ENCODE data around the gene ZCCHC7. TPM values are rescaled to one million over a fixed set of nuclear protein-coding genes. Genes with fewer than 3 reads are reported as not detected.

Gene ZCCHC7
- total RNA-seq, 3 donors from 2014 or later (not counting 1 experiment from before 2014, with no cell fraction given), result 42.4 to 43.2 (median 42.8) TPM

DNA sequence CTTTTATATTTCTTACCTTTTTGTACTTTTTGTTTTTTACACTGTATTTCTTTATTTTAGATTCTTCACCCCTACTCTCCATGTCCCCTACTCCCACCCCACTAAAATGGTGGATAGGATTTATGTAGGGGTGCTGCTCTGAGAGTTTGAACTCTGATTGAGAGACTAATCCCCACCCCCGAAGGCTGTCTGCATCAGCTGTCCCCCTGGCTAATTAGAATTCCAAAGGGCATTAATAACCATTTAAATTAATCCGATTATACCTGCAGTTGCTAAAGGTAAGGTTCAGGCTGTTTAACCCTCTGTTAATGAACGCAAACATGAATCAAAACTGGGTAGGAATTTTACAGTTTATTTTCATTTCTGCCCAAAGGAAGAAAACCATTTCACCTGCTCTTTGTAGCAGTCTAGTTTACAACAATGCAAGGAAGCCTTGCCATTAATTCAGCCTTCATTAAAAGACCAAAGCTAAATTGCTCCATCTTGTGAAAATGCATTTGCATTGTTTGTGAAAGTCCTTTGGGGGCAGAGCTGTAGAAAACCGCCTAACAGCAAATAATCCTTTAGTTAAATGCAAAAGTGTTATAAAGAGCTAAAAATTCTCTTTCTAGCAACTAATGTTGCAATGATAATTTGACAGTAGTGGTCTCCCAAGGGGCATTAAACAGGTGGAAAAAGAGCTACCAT lies 71.2 kb downstream of the ZCCHC7 start:
- no peak for ATAC-seq
- peaks cover 10% of the 10 kb centered on the region for H3K4me1 ChIP-seq (ENCODE audit: control insufficient read depth, insufficient read depth, low read length)
- 90% methylated on average over 4 of the region's 4 CpGs for WGBS (ENCODE audit: insufficient coverage)
- H3K27ac Mint-ChIP-seq, result peak overlapping the region in 1 of 2 donors; percentile 65
- H3K4me3 Mint-ChIP-seq, result no peak overlapping the region
- H3K36me3 ChIP-seq (ENCODE audit: control insufficient read depth, insufficient read depth, low read length), result peaks cover 4% of the 10 kb centered on the region
- H3K9me3 ChIP-seq (ENCODE audit: control insufficient read depth, insufficient read depth, low read length), result no peaks in the 10 kb centered on the region
- H3K27me3 ChIP-seq (ENCODE audit: control insufficient read depth, insufficient read depth, low read length), result no peaks in the 10 kb centered on the region
- intact Hi-C loops (cut with micrococcal nuclease), result no loop called here
- TF ChIP-seq, protein P1, sequence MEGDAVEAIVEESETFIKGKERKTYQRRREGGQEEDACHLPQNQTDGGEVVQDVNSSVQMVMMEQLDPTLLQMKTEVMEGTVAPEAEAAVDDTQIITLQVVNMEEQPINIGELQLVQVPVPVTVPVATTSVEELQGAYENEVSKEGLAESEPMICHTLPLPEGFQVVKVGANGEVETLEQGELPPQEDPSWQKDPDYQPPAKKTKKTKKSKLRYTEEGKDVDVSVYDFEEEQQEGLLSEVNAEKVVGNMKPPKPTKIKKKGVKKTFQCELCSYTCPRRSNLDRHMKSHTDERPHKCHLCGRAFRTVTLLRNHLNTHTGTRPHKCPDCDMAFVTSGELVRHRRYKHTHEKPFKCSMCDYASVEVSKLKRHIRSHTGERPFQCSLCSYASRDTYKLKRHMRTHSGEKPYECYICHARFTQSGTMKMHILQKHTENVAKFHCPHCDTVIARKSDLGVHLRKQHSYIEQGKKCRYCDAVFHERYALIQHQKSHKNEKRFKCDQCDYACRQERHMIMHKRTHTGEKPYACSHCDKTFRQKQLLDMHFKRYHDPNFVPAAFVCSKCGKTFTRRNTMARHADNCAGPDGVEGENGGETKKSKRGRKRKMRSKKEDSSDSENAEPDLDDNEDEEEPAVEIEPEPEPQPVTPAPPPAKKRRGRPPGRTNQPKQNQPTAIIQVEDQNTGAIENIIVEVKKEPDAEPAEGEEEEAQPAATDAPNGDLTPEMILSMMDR (IDR thresholded peaks at IDR 0.05), result no peak
- H3K4me1 Mint-ChIP-seq, result peaks cover 30 to 41% of the 10 kb centered on the region in 2 donors
- no peak for DNase-seq
- H3K9me3 Mint-ChIP-seq, result peaks cover 0 to 5% of the 10 kb centered on the region in 2 donors
- no peaks in the 10 kb centered on the region for H3K36me3 Mint-ChIP-seq
- no peaks in the 10 kb centered on the region for H3K27me3 Mint-ChIP-seq (ENCODE audit: low read depth in 2 of 2)
- no peak overlapping the region for H3K4me3 ChIP-seq (ENCODE audit: low read length)
- no peak overlapping the region for H3K27ac ChIP-seq (ENCODE audit: low read length)

DNA sequence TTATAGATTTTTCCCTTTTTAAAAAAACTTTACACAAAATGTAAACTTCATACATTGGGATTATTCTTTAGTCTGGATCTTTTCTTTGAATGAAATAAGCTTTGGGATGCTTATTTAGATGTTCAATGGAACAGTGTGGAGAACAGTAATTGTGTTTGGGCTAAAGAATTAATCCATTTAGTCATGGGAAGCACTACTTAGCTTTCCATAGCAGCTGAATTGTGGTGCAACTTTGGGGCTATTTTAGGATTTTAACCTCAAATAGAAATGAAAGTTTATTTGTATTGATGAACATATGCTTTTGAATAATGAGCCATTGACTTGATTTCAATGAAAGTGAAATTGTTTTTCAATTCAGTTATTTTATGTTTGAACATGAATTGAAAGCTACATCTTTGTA lies 72.4 kb downstream of the ZCCHC7 start:
- Histone ChIP-seq H3K9me3 (ENCODE audit: control insufficient read depth, insufficient read depth, low read length) (no peaks in the 10 kb centered on the region), H3K36me3 (ENCODE audit: control insufficient read depth, insufficient read depth, low read length) (peaks cover 4% of the 10 kb centered on the region), H3K27me3 (ENCODE audit: control insufficient read depth, insufficient read depth, low read length) (no peaks in the 10 kb centered on the region), H3K4me1 (ENCODE audit: control insufficient read depth, insufficient read depth, low read length) (peaks cover 4% of the 10 kb centered on the region), H3K4me3 (ENCODE audit: low read length) (no peak overlapping the region), H3K27ac (ENCODE audit: low read length) (no peak overlapping the region)
- Mint-ChIP-seq H3K9me3 (peaks cover 0 to 3% of the 10 kb centered on the region in 2 donors), H3K4me1 (peaks cover 27 to 37% of the 10 kb centered on the region in 2 donors), H3K4me3 (no peak overlapping the region), H3K27me3 (ENCODE audit: low read depth in 2 of 2) (no peaks in the 10 kb centered on the region), H3K36me3 (no peaks in the 10 kb centered on the region), H3K27ac (no peak overlapping the region)
- intact Hi-C loops (cut with micrococcal nuclease), result no loop called here
- TF ChIP-seq, protein P1 (IDR thresholded peaks at IDR 0.05), result no peak
- no peak for DNase-seq
- ATAC-seq, result no peak

DNA sequence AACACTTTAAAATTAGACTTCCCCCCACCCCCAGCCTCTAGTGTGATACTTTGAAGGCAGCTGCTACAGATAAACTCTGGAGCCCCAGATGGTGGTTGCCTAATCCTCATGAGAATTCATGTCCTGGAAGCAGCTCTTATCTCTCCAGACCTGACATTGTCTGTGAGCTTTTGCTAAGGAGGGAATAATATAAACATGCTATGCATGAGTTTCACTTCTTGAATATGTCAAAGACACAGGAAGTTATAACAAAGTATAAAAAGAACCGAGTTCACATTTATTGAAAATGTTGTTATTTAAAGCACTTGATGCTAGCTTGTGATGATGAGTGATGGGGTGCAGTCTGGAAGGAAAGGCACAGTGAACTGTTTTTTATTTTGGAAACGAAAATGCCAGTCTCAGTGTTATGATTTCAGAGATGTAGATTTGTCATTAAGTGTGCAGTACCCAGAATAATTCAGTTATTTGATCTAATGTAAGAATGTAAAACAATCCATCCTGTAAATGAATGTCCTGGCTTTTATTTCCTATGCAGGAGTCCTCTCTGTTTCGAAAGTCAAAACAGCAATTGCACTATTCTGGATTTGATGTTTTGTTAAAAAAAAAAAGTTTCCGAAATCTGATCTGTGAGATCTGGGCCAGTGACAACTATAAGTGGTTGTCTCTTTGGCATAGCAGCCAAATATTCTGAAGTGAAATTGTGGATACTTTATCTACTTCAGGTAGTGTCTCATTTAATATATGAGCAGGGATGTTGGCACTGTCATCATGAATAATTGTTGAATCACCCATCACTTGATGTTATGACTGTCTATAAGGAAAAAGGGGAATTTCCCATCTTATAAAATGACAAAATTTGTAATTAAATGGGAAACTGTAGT lies 77.0 kb downstream of the ZCCHC7 start:
- 39% methylated on average over 4 of the region's 4 CpGs for whole genome bisulfite sequencing (ENCODE audit: insufficient coverage)
- Mint-ChIP-seq H3K27ac (peak overlapping the region; percentile 25 to 52), H3K36me3 (no peaks in the 10 kb centered on the region), H3K4me3 (no peak overlapping the region), H3K27me3 (ENCODE audit: low read depth in 2 of 2) (no peaks in the 10 kb centered on the region), H3K4me1 (peaks cover 43 to 44% of the 10 kb centered on the region in 2 donors), H3K9me3 (no peaks in the 10 kb centered on the region)
- H3K36me3 ChIP-seq (ENCODE audit: control insufficient read depth, insufficient read depth, low read length), result no peaks in the 10 kb centered on the region
- no peaks in the 10 kb centered on the region for H3K27me3 ChIP-seq (ENCODE audit: control insufficient read depth, insufficient read depth, low read length)
- DNase-seq (no peak), ATAC-seq (peak in 2 of 3 donors; percentile 22 to 44)
- peak overlapping the region; percentile 19 for H3K27ac ChIP-seq (ENCODE audit: low read length)
- H3K4me3 ChIP-seq (ENCODE audit: low read length), result no peak overlapping the region
- H3K4me1 ChIP-seq (ENCODE audit: control insufficient read depth, insufficient read depth, low read length), result no peaks in the 10 kb centered on the region
- intact Hi-C loops (cut with micrococcal nuclease), result no loop called here
- TF ChIP-seq, protein P1 (IDR thresholded peaks at IDR 0.05), result no peak
- H3K9me3 ChIP-seq (ENCODE audit: control insufficient read depth, insufficient read depth, low read length), result no peaks in the 10 kb centered on the region
